HepG2 (cell line): ENCODE measurements around the gene OTX1. TPM values are rescaled to one million over a fixed set of nuclear protein-coding genes. Genes with fewer than 3 reads are reported as not detected.

ENCODE experiments used
- ATAC-seq: fragments of 200-7000 bp; cut with Tn5 transposase; 3 replicates; pipeline ENCODE4 v1.9.1; 2020; ENCODE audit warnings: mild to moderate bottlenecking, moderate library complexity
- BruUV-seq: library from RNA; stranded (reverse); fragments of 400-500 nt; replicated peaks from 2 replicates; lab custom pipeline; 2021; lab: Mats Ljungman, UMichigan
- CTCF ChIA-PET: fragments of 300-600 bp; formaldehyde crosslinking; extraction: SDS; loops from one replicate; lab custom pipeline; 2021; ENCODE audit warnings: low total read pairs, inconsistent platforms, low intra/inter-chr PET ratio; lab: Yijun Ruan, JAX
- POLR2A ChIA-PET: fragments of 350-600 bp; sonication (Branson Sonifier 250); formaldehyde crosslinking; loops from one replicate; lab custom pipeline; 2020; ENCODE audit warnings: antibody characterized with exemption, inconsistent platforms; lab: Yijun Ruan, JAX
- DNase-seq: peaks from one replicate; pipeline ENCODE4 v3.0.0-alpha.2; 2015; ENCODE audit warnings: low spot score
- FAIRE-seq: peaks from 3 replicates; lab custom pipeline; 2011; peaks lifted over from hg19 to GRCh38; lab: Jason Lieb, UNC
- H2AFZ ChIP-seq: one replicate; pipeline ENCODE4 v1.6.1; 2011; ENCODE audit warnings: low read length, inconsistent platforms
- H3K27ac ChIP-seq: fragments of 300-600 bp; 3 replicates; pipeline ENCODE4 v1.8.0; 2011; ENCODE audit warnings: mixed run types, mild to moderate bottlenecking, mixed read lengths, low read length, inconsistent platforms; ENCODE audit not compliant: insufficient read depth; ENCODE audit errors: extremely low read length
- H3K27me3 ChIP-seq, 2 experiments: fragments of 200-600 bp in 1 of 2; 2 replicates in 1 of 2; 3 replicates in 1 of 2; pipeline versions ENCODE4 v1.6.0 to v1.8.0; 2011; ENCODE audit warnings: low read length in 2 of 2, mild to moderate bottlenecking in 2 of 2, moderate library complexity in 2 of 2, inconsistent platforms in 1 of 2; ENCODE audit not compliant: insufficient read depth in 2 of 2, control insufficient read depth in 1 of 2
- H3K36me3 ChIP-seq, 2 experiments: fragments of 200-600 bp in 1 of 2; replicated peaks in 1 of 2; 2 replicates in 1 of 2; 3 replicates in 1 of 2; pipeline versions ENCODE4 v1.5.1 to v1.8.0; 2011; ENCODE audit warnings: low read length in 2 of 2, inconsistent platforms in 1 of 2; ENCODE audit not compliant: insufficient read depth in 2 of 2, control insufficient read depth in 1 of 2
- H3K4me1 ChIP-seq: 2 replicates; pipeline ENCODE4 v1.5.1; 2012; ENCODE audit warnings: low read length, inconsistent platforms; ENCODE audit not compliant: insufficient read depth
- H3K4me2 ChIP-seq: 2 replicates; pipeline ENCODE4 v1.6.0; 2011; ENCODE audit warnings: low read depth, low read length, inconsistent platforms
- H3K4me3 ChIP-seq, 3 experiments: fragments of 200-600 bp in 1 of 3; sonication (generic), shearing (Covaris generic) in 1 of 3; replicated peaks in 1 of 3; 2 replicates each; pipeline ENCODE4 v1.5.1; 2011 to 2016; ENCODE audit warnings: low read length in 3 of 3, inconsistent platforms in 2 of 3, low read depth in 2 of 3, mild to moderate bottlenecking in 2 of 3, control low read depth in 1 of 3, mixed read lengths in 1 of 3; ENCODE audit not compliant: insufficient read depth in 1 of 3
- H3K79me2 ChIP-seq: one replicate; pipeline ENCODE4 v1.6.1; 2011; ENCODE audit warnings: low read length, inconsistent platforms; ENCODE audit not compliant: insufficient read depth
- H3K9ac ChIP-seq: 2 replicates; pipeline ENCODE4 v1.6.0; 2011; ENCODE audit warnings: mild to moderate bottlenecking, low read depth, low read length, inconsistent platforms; ENCODE audit not compliant: insufficient read depth
- H3K9me3 ChIP-seq: 2 replicates; pipeline ENCODE4 v1.5.1; 2012; ENCODE audit warnings: mild to moderate bottlenecking, low read length
- H4K20me1 ChIP-seq: 2 replicates; pipeline ENCODE4 v1.6.0; 2011; ENCODE audit warnings: inconsistent platforms, mild to moderate bottlenecking, low read length, moderate library complexity; ENCODE audit not compliant: insufficient read depth
- GTF3A ChIP-seq: sonication (generic); formaldehyde crosslinking; conservative IDR thresholded peaks from 2 replicates; pipeline ENCODE4 v1.4.0; 2020; ENCODE audit warnings: mild to moderate bottlenecking, missing genetic modification reagents
- POLR2AphosphoS2 ChIP-seq: IDR thresholded peaks from 2 replicates; pipeline ENCODE4 v1.6.1; 2011; ENCODE audit warnings: low read depth, low read length, improper control_type of control experiment
- ZNF180 ChIP-seq: sonication (generic); formaldehyde crosslinking; IDR thresholded peaks from 2 replicates; pipeline ENCODE4 v1.4.0; 2020; ENCODE audit warnings: low read depth, missing genetic modification reagents, borderline replicate concordance
- WGBS: methylation state at CpG from one replicate; pipeline ENCODE4 v1.1.6; 2017; ENCODE audit warnings: low lambda C conversion rate; 5-methylcytosine and 5-hydroxymethylcytosine counted together
- in situ Hi-C: cut with HindIII; loops from 2 replicates; pipeline ENCODE4 v1.10.0; 2017; ENCODE audit warnings: low pct_unique_long_range_greater_than_20kb; ENCODE audit not compliant: extremely low pct_ligation_motif_present
- intact Hi-C: fragments of 100-400 bp; cut with micrococcal nuclease; formaldehyde crosslinking; loops from one replicate; pipeline ENCODE4 v1.10.0; 2022; ENCODE audit not compliant: unreplicated experiment
- polyA plus RNA-seq, 8 experiments: library from polyadenylated mRNA; depleted of rRNA in 3 of 8; stranded (reverse) in 7 of 8; unstranded in 1 of 8; fragments of >200 nt; fragmentation: Illumina TruSeq in 4 of 8; extraction: Trizol in 4 of 8; gene quantifications; 2 replicates each; pipeline versions ENCODE4 v1.2.1 to v1.2.3, GENCODE V29; 2011 to 2016; ENCODE audit warnings: low read depth in 4 of 8, missing spikeins in 1 of 8, mixed read lengths in 1 of 8; ENCODE audit not compliant: insufficient read depth in 1 of 8
- total RNA-seq, 5 experiments: library from RNA; depleted of rRNA; stranded (reverse); fragments of >200 nt; fragmentation: Illumina TruSeq; extraction: Trizol; gene quantifications; 2 replicates each; pipeline ENCODE4 v1.2.3, GENCODE V29; 2016; ENCODE audit warnings: low read depth in 1 of 5
- TF ChIP-seq, protein P1 (sequence below), 2 experiments: sonication (generic) in 1 of 2; formaldehyde crosslinking in 1 of 2; IDR thresholded peaks; 2 replicates each; pipeline versions ENCODE4 v1.4.0 to v1.6.1; 2018 to 2020; ENCODE audit warnings: missing genetic modification reagents in 2 of 2, borderline replicate concordance in 1 of 2, low read depth in 1 of 2, mild to moderate bottlenecking in 1 of 2, missing biosample characterization in 1 of 2

Gene OTX1
- total and polyA plus RNA-seq, 2 of the 13 experiments (the other 11 are each of a cell fraction or from before 2014, with no cell fraction given) = 1.0 to 5.0 TPM

DNA sequence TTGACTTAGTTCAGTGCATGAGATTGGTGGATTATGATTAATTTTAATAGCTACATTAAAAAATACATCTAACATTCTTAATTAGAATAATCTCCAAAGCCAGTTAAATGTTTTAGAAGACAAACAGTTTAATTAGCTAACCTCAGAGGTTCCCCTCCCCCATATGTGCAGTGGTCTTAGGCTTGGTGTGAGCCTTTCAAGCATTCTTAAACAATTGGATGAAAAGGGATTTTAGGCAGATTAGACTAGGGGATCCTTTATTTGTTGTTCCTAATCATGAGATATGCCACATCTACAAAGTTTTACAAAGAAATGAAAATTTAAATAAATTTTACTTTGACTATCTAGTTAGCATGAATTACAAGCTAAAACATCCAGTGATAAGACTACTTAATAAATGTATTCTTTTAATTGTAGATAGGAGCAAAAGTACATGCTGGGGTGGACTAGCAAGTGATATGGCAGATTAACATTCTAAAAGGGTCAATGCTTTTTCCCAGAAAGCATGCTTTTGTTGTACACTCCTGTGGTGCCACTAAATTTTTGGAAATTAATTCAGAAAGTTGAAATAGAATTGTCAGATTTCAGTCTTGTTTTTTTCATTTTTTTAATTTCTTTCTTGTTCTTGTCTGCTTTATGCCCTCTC lies 42.7 kb upstream of the OTX1 start (continued):
- TF ChIP-seq, protein P1, sequence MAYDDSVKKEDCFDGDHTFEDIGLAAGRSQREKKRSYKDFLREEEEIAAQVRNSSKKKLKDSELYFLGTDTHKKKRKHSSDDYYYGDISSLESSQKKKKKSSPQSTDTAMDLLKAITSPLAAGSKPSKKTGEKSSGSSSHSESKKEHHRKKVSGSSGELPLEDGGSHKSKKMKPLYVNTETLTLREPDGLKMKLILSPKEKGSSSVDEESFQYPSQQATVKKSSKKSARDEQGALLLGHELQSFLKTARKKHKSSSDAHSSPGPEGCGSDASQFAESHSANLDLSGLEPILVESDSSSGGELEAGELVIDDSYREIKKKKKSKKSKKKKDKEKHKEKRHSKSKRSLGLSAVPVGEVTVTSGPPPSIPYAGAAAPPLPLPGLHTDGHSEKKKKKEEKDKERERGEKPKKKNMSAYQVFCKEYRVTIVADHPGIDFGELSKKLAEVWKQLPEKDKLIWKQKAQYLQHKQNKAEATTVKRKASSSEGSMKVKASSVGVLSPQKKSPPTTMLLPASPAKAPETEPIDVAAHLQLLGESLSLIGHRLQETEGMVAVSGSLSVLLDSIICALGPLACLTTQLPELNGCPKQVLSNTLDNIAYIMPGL (CRISPR knock-in tag; IDR thresholded peaks at IDR 0.05; ENCODE audit: borderline replicate concordance in 1 of 2, low read depth in 1 of 2) = no peak
- TF ChIP-seq GTF3A (CRISPR knock-in tag) = no peak

- H3K79me2 ChIP-seq = no peaks in the 10 kb centered on the region
- in situ Hi-C loops = no loop called here
Observed at GRCh38 chr2:63008838-63009237, 41.8 kb upstream of the OTX1 start.

More at GRCh38 chr2:63008838-63009237, 41.8 kb upstream of the OTX1 start:
- H3K4me3 ChIP-seq = no peak overlapping the region
- TF ChIP-seq POLR2AphosphoS2 (peak; percentile 6; the same call in 1 of the 2 replicates), ZNF180 (CRISPR knock-in tag) (no peak)
- intact Hi-C loops = no loop called here
- FAIRE-seq = no peak
- peaks cover 9 to 55% of the 10 kb centered on the region in 2 experiments for H3K36me3 ChIP-seq
- no peak overlapping the region for H2AFZ ChIP-seq
- peak overlapping the region; percentile 14 for H3K27ac ChIP-seq
- H4K20me1 ChIP-seq = 0 out of 2 replicates have a peak, but pooled peaks cover 4% of the 10 kb centered on the region
- WGBS = 98% methylated on average over 1 of the region's 1 CpG
- H3K4me1 ChIP-seq = peaks cover 9% of the 10 kb centered on the region
- CTCF ChIA-PET = no interaction called here
- POLR2A ChIA-PET = no interaction called here
- DNase-seq = no peak
- H3K9me3 ChIP-seq = no peaks in the 10 kb centered on the region
- no peak overlapping the region for H3K9ac ChIP-seq
- BruUV-seq = no TSS peak
- no peak overlapping the region for H3K4me2 ChIP-seq
- no peaks in the 10 kb centered on the region for H3K27me3 ChIP-seq
- no peak for ATAC-seq
